AG04449 (cell line): ENCODE measurements around the gene MTMR11.
"Not testable (repeated sequence)": the region's sequence is repeated elsewhere in the genome, so short reads cannot be mapped to it uniquely, and the experiment has no call there.

ENCODE experiments used
- CTCF ChIA-PET: fragments of 350-600 bp; formaldehyde crosslinking; extraction: SDS; loops from one replicate; lab custom pipeline; 2021; ENCODE audit warnings: antibody characterized with exemption; lab: Yijun Ruan, JAX
- POLR2A ChIA-PET: fragments of 400-600, 350-600 bp; formaldehyde crosslinking; extraction: SDS; loops from one replicate; lab custom pipeline; 2020; ENCODE audit warnings: antibody characterized with exemption, inconsistent platforms; lab: Yijun Ruan, JAX
- DNase-seq: peaks from one replicate; pipeline ENCODE4 v3.0.0-alpha.2; 2010; ENCODE audit warnings: low read depth, low spot score
- H3K4me3 ChIP-seq: 2 replicates; pipeline ENCODE4 v1.5.1; 2011; ENCODE audit warnings: low read depth, mild to moderate bottlenecking, control low read depth, low read length
- CTCF ChIP-seq: IDR thresholded peaks from one replicate; pipeline ENCODE4 v1.5.1; 2011; ENCODE audit warnings: mild to moderate bottlenecking, moderate library complexity, low read length, control low read depth, inconsistent platforms; ENCODE audit not compliant: insufficient read depth; ENCODE audit errors: missing control alignments

Gene MTMR11

GRCh38 chr1:149888247-149888998, 48.3 kb downstream of the MTMR11 start:
- peak overlapping the region; percentile 64 for H3K4me3 ChIP-seq
- ChIA-PET POLR2A (interaction anchor here (0.7 to 3.7 kb wide), 18 partner anchors 11 to 345 kb away, joined by 3 to 39 read pairs (median 6); partner anchors contain the start of genes BOLA1, MTMR11, OTUD7B and VPS45), CTCF (interaction anchor here (0.6 to 2.9 kb wide), 25 partner anchors 9 to 299 kb away, joined by 3 to 18 read pairs (median 4); partner anchors contain the start of genes BOLA1, MTMR11 and VPS45)
- TF ChIP-seq CTCF: peak; percentile 72
- no peak for DNase-seq

- H3K4me3 ChIP-seq: peak overlapping the region; percentile 69
- POLR2A ChIA-PET: interaction anchor here (0.7 to 3.7 kb wide), 23 partner anchors 10 to 346 kb away, joined by 3 to 39 read pairs (median 4); partner anchors contain the start of genes BOLA1, MTMR11, OTUD7B and VPS45
- no peak for TF ChIP-seq CTCF
- CTCF ChIA-PET: interaction anchor here (0.7 to 2.9 kb wide), 22 partner anchors 9 to 303 kb away, joined by 3 to 18 read pairs (median 5); partner anchors contain the start of genes BOLA1 and VPS45
- peak; percentile 97 for DNase-seq
Measured at GRCh38 chr1:149887456-149888246, 49.0 kb downstream of the MTMR11 start.

- ChIA-PET CTCF (interaction anchor here (1.0 to 2.8 kb wide), 11 partner anchors 29 to 303 kb away, joined by 3 to 18 read pairs (median 5); partner anchors contain the start of gene VPS45), POLR2A (interaction anchor here (0.7 to 3.7 kb wide), 22 partner anchors 10 to 346 kb away, joined by 3 to 39 read pairs (median 4); partner anchors contain the start of genes BOLA1, MTMR11, OTUD7B and VPS45)
- H3K4me3 ChIP-seq: peak overlapping the region; percentile 69
- not testable (repeated sequence) for DNase-seq
Measured at GRCh38 chr1:149887196-149887455, 49.6 kb downstream of the MTMR11 start.

- ChIA-PET POLR2A (interaction anchor here (0.8 to 3.7 kb wide), 20 partner anchors 11 to 347 kb away, joined by 3 to 39 read pairs (median 4); partner anchors contain the start of genes BOLA1, MTMR11, OTUD7B and VPS45), CTCF (interaction anchor here (0.7 to 2.8 kb wide), 7 partner anchors 37 to 301 kb away, joined by 3 to 18 read pairs (median 4); no protein-coding TSS in a partner anchor)
- peak; percentile 98 for DNase-seq
- peak overlapping the region; percentile 69 for H3K4me3 ChIP-seq
- no peak for TF ChIP-seq CTCF
Measured at GRCh38 chr1:149886396-149887195, 50.1 kb downstream of the MTMR11 start.

- DNase-seq: not testable (repeated sequence)
Measured at GRCh38 chr1:149886121-149886395, 50.6 kb downstream of the MTMR11 start.

GRCh38 chr1:149885339-149886120, 51.1 kb downstream of the MTMR11 start:
- no peak for DNase-seq
- TF ChIP-seq CTCF: no peak
- CTCF ChIA-PET: interaction anchor here (0.7 to 1.0 kb wide), 2 partner anchors 36 to 40 kb away, joined by 3 read pairs; no protein-coding TSS in a partner anchor
- POLR2A ChIA-PET: interaction anchor here (0.5 to 3.7 kb wide), 9 partner anchors 14 to 276 kb away, joined by 3 to 39 read pairs (median 6); partner anchors contain the start of genes BOLA1, OTUD7B and VPS45
- H3K4me3 ChIP-seq: peak overlapping the region; percentile 69

More at GRCh38 chr1:149886121-149886395, 50.6 kb downstream of the MTMR11 start:
- POLR2A ChIA-PET: interaction anchor here (0.9 to 3.7 kb wide), 12 partner anchors 14 to 306 kb away, joined by 3 to 39 read pairs (median 7); partner anchors contain the start of genes BOLA1, OTUD7B and VPS45
- H3K4me3 ChIP-seq: peak overlapping the region; percentile 69
- CTCF ChIA-PET: interaction anchor here (0.7 to 1.0 kb wide), 2 partner anchors 36 to 40 kb away, joined by 3 read pairs; no protein-coding TSS in a partner anchor
